GM19240 (cell line): ENCODE data around the gene NDOR1.
"Not testable (repeated sequence)": the region's sequence is repeated elsewhere in the genome, so short reads cannot be mapped to it uniquely, and the experiment has no call there.

Experiments used
- DNase-seq: peaks from one replicate; pipeline ENCODE4 v3.0.0; 2011; ENCODE audit warnings: low spot score; ENCODE audit not compliant: insufficient read length

The NDOR1 gene

GRCh38 chr9:137256362-137256761 lies 50.9 kb downstream of the NDOR1 start:
- DNase-seq: no peak

DNA sequence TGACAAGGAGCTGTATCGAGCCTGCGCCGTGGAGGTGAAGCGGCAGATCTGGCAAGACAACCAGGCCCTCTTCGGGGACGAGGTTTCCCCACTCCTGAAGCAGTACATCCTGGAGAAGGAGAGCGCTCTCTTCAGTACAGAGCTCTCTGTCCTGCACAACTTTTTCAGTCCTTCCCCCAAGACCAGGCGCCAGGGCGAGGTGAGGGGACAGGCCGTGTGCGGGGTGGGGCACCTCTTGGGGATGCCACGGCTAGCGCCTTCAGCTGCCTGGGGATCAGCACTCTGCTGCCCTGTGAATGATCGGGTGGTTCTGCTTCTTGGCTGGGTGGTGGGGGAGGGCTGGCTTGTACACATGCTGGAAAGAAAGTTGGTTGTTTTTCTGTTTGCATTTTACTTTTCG lies 51.4 kb downstream of the NDOR1 start:
- no peak for DNase-seq

GRCh38 chr9:137262173-137262908 lies 56.8 kb downstream of the NDOR1 start:
- DNase-seq: not testable (repeated sequence)

DNA sequence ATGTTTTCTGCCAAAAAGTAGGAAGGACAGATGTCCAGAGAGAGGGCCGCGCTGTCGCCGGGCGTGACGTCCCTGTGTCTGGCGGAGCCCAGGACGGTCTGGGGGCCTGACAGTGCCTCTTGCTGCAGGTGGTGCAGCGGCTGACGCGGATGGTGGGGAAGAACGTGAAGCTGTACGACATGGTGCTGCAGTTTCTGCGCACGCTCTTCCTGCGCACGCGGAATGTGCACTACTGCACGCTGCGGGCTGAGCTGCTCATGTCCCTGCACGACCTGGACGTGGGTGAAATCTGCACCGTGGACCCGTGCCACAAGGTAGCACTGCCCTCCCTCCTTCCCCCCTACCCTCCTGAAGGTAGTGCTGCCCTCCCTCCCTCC lies 57.4 kb downstream of the NDOR1 start:
- DNase-seq: no peak

DNA sequence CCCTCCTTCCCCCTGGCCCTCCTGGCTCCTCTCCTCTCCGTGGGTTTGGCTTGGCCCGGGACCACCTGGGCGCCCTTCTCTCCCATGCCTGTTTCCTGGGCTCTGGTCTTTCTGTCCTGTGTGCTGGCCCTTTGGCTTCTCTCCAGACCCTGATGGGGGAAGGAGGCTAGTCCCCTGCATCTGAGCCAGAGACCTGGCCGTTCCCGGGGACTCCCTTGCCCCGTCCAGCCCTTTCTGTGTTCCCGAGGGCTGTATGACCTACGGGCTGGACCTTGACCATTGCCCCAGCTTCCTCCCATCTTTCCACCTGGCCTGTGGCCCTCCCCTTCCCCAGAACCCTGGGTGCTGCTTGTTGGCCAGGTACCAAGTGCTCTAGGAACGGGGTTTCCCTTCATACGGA lies 58.0 kb downstream of the NDOR1 start:
- DNase-seq: no peak

DNA sequence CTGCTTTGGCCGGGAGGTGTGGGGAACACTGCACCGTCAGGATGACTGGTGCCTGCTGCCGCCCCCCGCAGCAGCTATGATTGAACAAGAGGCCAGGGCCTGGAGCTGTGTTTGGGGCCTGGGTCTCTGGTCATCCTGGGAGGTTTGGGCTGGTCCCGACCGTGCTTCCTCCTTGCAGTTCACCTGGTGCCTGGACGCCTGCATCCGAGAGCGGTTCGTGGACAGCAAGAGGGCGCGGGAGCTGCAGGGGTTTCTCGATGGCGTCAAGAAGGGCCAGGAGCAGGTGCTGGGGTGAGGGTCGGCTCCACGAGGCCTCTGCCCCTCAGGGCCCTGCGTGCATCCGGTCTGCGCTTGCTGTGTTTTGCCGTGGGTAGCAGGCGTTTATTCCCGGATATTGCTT lies 58.6 kb downstream of the NDOR1 start:
- no peak for DNase-seq

- no peak for DNase-seq
Measured at GRCh38 chr9:137265496-137266161, 60.1 kb downstream of the NDOR1 start.

DNA sequence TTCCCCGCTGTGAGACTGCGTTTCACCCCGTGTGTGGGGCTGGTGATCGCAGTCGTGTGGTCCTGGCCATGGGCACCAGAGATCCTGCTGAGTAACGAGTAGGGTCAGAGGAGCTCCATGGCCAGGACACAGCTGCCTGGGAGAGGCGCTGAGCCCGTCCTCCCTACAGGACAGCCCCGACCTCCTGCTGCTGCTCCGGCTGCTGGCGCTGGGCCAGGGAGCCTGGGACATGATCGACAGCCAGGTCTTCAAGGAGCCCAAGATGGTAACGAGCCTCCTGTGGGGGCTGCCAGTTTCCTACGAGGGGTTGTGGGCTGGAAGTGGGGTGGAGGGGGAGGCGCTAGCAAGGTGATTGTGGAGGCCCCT lies 60.6 kb downstream of the NDOR1 start:
- DNase-seq: no peak
